SHP77 treated with DMSO at 0.1 percent for 48 hours (cell line): Measurements from ENCODE around the gene AGO4.
"Not testable (repeated sequence)": the region's sequence is repeated elsewhere in the genome, so short reads cannot be mapped to it uniquely, and the experiment has no call there.

ENCODE experiments used
- DNase-seq: peaks from one replicate; lab custom pipeline; 2025; lab: John Stamatoyannopoulos, UW

Gene AGO4

DNA sequence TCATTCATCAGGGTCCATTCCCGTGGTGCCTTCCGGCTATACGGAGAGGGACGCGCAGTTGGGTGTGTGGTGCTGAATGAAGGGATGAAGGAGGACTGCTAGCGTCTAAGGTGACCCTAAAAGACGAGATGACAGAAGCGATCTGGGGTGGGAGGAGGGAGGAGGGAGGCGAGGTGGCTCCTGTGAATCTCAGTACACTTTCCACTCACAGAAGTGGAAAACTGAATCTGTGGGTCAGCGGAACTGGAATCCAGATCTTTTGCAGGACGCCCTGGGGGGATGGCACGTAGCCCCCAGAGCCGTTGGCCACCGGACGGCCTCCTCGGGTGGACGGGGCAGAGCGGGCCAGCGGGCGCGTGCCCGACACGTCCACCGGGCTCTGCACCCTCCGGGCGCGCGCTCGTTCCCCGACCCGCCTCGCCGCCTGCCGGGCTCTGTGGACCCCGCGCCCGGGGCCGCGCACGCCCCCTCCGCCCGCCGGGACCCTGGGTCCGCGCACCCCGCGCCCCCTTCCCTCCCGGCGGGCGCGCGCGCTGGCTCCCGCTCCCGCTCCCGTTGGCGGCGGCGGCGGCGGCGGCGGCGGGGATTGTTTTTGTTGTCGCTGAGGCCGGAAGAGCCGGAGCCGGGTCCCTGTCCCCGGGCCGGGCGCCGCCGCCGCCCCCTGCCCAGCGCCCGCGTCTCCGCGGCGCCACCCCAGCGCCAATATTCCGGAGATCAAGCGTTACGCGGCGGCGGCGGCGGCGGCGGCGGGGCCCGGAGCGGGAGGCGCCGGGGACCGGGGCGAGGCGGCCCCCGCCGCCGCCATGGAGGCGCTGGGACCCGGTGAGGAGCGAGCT lies at the start of gene AGO4:
Gene AGO4 (plus strand): TSS at position 403 of the 836 bp plus-strand sequence. CDS start 401 bp downstream, at position 804.
- DNase-seq, result peak; percentile 33

GRCh38 chr1:35762141-35762540 lies 45.7 kb upstream of the AGO4 start:
- DNase-seq, result no peak

DNA sequence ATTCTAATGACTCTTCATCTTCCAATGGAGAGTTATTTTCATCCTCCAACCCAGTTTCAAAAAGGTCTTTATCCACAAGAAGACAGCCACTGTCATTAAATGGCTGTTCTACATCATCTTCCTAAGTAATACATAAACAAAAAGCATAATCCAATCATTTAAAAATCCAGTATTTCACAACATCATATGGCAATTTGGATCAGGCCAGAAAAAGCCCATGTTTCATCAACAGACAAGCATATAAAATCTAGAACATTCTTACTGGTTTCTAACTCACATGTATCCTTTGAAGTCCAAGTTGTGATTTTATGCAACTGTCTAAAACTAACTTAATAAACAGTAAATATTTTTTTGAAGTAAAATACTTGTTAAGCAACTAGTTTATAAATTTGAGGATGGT lies 44.6 kb upstream of the AGO4 start:
- DNase-seq, result no peak

DNA sequence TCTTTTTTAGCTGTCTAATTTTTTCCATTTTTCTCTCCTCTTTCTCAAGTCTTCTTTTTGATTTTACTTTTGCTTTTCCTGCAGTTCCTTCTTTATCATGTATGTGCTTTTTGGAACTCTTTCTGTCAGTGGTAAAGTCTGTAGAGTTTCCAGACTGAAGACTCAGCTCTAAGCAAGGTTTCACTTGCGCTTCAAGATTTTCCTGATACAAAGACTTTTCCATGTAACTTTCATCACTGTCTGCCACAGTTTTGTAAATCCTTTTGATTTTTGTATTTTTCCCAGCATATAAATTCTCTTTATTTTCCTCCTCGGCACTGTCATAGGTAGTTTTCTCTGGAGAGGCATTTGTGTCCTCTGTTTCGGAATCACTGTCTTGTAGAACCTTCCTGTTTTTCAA lies 43.5 kb upstream of the AGO4 start:
- DNase-seq, result no peak

DNA sequence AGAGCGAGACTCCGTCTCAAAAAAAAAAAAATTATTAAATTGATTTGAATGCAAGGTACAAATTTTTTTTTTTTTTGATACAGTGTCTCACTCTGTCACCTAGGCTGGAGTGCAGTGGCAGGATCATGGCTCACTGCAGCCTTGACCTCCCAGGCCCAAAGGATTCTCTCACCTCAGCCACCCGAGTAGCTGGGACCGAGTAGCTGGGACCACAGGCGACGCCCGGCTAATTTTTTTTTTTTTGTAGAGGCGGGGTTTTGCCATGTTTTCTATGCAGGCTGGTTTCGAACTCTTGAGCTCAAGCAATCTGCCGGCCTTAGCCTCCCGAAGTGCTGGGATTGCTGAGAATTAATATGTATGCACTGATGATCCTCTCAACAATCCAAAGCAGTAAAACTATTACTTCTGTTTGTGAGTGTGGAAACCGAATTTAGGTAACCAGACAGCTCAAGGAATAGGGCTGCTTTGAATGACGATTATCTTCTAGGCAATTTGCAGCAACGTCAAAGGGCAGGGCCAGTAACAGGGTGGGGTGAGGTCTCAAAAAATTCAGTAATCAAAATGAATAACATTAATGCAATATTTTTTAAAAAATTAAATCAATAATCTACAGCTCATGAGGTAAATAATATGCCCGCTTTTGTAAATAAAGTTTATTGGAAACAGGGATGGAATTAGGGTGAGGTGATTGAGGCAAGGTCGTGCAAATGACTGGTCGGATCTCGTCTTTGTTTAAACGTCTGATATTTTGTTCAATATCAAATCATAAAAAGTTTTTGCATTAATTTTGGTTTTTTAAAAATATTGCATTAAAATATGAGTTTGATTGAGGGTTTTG lies 39.2 kb upstream of the AGO4 start:
- no peak for DNase-seq

- peak; percentile 68 for DNase-seq
These were observed 38.5 kb upstream of the AGO4 start for GRCh38 chr1:35769188-35769758.

DNA sequence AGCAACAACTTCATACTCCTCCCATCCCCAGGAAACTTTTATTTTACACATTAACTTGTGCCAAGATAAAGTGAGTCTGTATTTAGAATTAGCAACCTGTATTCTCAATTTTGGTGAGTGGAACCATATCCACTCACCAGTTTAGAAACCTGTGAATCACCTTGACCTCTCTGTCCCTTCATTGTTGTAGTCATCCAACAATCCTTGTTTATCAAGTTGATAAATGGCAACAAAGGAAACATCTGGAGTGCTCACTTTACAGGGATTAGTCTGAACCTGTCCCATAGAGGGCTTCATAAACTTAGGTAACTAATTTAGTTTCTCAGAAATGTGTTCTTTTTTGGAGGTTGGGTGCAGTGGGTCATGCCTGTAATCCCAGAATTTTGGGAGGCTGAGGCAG lies 34.1 kb upstream of the AGO4 start:
- DNase-seq, result no peak

DNA sequence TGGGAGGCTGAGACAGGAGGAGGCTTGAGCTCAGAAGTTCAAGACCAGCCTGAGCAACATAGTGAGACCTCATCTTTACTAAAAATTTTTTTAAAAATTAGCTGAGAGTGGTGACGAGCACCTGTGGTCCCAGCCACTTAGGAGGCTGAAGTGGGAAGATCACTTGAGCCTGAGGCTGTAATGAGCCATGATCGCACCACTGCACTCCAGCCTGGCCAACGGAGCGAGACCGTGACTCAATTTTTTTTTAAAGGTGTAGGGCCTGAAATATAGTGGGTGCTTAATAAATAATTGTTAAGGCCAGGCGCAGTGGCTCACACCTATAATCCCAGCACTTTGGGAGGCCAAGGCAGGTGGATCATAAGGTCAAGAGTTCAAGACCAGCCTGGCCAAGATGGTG lies 31.6 kb upstream of the AGO4 start:
- DNase-seq, result not testable (repeated sequence)

- no peak for DNase-seq
These were observed 30.7 kb upstream of the AGO4 start for GRCh38 chr1:35777109-35777508.

- no peak for DNase-seq
These were observed 24.7 kb upstream of the AGO4 start for GRCh38 chr1:35783055-35783583.

DNA sequence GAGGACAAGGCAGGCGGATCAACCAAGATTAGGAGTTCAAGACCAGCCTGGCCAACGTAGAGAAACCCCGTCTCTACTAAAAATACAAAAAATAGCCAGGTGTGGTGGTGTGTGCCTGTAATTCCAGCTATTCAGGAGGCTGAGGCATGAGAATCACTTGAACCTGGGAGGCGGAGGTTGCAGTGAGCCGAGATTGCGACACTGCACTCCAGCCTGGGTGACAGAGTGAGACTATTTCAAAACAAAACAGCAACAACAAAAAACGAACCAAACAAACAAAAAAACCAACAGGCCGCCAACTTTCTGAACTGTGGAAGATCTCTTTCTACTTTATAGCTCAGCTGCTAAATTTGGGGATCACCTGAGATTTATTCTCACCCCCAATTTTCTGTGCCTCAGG lies 23.5 kb upstream of the AGO4 start:
- not testable (repeated sequence) for DNase-seq

DNA sequence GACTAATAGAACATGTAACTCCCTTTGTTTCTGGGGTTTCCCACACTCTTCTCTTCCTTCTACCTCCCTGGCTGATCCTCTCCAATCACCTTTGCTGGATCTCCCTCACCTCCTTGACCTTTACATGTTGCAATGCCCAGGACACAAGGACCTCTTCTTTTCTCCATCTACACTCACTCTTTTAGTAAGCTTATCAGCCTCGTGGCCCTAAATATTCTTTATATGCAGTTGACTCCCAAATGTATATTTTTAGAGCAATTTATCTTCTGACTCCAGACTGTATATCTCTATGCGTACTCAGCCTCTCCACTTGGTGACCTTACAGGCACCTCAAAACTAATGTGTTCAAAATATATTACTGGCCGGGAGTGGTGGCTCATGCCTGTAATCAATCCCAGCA lies 19.7 kb upstream of the AGO4 start:
- no peak for DNase-seq

GRCh38 chr1:35790670-35791069 lies 17.1 kb upstream of the AGO4 start:
- DNase-seq, result no peak

GRCh38 chr1:35795295-35795694 lies 12.5 kb upstream of the AGO4 start:
- DNase-seq, result no peak

DNA sequence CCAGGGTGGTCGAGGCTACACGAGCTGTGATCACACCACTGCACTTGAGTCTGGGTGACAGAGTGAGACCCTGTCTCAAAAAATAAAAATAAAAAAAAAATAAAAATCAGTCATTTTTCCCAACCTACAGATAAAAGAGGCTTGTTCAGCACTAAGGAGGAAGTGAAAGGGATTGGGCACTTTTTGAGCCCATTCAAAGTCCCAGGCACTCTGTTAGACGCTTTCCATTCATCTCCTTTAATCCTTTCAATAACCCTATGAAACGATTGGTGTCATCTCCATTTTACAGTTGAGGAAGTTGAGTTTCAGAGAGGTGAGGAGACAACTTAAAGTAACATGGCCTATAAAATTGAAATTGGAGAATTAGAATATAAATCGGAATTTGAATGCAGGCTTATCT lies 10.4 kb upstream of the AGO4 start:
- no peak for DNase-seq

GRCh38 chr1:35798019-35798418 lies 9.8 kb upstream of the AGO4 start:
- not testable (repeated sequence) for DNase-seq

DNA sequence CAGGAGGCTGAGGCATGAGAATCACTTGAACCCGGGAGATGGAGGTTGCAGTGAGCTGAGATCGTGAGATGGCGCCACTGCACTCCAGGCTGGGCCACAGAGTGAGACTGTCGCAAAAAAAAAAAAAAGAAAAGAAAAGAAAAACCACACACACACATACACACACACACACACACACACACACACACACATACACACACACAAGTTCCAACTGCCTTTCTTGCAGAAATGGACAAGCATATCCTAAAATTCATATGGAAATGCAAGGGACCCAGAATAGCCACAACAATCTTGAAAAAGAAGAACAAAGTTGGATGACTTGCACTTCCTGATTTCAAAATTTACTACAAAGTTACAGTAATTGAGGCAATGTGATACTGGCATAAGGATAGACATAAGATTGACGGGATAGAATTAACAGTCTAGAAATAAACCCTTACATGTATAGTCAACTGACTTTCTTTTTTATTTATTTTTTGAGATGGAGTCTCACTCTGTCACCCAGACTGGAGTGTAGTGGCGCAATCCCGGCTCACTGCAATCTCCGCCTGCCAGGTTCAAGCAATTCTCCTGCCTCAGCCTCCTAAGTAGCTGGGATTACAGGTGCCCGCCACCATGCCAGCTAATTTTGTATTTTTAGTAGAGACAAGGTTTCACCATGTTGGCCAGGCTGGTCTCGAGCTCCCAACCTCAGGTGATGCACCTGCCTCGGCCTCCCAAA lies 7.5 kb upstream of the AGO4 start:
- DNase-seq, result not testable (repeated sequence)

GRCh38 chr1:35808450-35809113 lies 766 bp downstream of the AGO4 start:
- no peak for DNase-seq

- DNase-seq, result no peak
These were observed 1.6 kb downstream of the AGO4 start for GRCh38 chr1:35809114-35810095.
